K562 treated with DMSO at 1 percent for 48 hours (cell line): ENCODE data around the gene FGF10. TPM values are rescaled to one million over a fixed set of nuclear protein-coding genes. Genes with fewer than 3 reads are reported as not detected.

Experiments used
- total RNA-seq: library from RNA; unstranded; fragments of 300-600 nt; gene quantifications from 2 replicates; pipeline ENCODE4 v1.2.3, GENCODE V29; 2022; ENCODE audit warnings: low replicate concordance; ENCODE audit errors: extremely low read depth

FGF10 gene
- not detected in 2 replicates for total RNA-seq

DNA sequence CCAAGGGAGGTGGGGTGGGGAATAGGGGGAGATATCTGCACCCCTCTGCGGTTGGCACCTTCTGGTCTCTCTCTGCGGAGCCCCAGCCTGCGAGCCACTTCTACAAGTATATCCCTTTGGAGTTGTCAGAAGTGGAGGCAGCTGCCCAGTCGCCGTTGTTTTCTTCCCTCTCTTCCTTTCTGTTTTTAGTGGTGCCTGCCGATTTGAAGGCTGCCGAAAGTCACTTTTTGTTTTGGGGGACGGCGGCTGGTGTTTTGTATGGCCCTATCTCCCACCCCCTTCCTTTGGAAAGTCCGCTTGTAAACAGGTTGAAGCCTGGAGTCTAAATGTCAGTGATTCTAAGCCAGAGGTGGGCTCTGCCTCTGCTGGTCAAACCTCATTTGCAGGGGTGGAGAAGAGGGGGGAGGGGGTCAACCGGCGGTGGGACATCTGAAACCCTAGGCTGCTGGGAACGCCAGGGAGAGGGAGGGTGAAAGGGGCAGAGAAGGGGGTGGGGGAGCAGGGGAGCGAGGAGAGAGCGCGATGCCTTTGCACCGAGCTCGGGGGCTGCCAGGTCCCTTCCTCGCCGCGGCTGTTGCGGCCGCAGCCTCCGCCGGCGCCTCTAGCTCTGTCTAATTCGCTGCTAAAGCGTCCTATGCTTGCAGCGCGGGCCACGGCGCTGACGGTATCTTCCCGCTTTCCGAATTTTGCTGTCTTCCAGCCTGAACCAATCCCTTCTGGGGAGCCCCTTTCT is at the start of gene FGF10:
FGF10 (minus strand) TSS at position 331 of the 733 bp plus-strand sequence. CDS start 738 bp downstream, outside the sequence.

